ENCODE data around the gene FLNA.

DNA sequence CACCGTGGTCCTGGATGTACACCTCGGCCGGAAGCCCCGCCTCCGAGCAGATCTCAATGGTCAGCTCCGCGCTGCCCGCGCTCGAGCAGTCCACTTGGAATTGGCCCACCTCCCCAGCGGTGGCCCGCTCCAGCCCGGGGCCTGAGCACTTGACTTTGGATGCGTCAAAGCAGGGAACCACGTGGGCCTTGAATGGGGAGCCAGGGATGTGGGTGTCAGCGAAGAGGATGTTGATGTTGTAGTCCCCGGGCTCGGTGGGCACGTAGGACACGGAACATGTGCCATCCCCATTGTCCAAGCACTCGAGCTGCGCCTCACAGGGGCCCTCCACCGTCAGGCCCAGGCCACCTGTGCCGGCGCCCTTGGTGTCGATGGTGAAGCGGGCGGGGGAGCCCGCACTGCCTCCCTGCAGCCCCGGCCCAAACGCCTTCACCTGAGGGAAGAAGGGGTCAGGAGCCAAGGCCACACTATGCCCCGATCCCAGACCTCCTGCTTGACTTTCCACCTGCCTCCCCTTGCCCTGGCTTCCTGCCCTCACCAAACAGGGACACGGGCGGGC, 14.2 kb downstream of the FLNA start:
- TF ChIP-seq, protein P1, sequence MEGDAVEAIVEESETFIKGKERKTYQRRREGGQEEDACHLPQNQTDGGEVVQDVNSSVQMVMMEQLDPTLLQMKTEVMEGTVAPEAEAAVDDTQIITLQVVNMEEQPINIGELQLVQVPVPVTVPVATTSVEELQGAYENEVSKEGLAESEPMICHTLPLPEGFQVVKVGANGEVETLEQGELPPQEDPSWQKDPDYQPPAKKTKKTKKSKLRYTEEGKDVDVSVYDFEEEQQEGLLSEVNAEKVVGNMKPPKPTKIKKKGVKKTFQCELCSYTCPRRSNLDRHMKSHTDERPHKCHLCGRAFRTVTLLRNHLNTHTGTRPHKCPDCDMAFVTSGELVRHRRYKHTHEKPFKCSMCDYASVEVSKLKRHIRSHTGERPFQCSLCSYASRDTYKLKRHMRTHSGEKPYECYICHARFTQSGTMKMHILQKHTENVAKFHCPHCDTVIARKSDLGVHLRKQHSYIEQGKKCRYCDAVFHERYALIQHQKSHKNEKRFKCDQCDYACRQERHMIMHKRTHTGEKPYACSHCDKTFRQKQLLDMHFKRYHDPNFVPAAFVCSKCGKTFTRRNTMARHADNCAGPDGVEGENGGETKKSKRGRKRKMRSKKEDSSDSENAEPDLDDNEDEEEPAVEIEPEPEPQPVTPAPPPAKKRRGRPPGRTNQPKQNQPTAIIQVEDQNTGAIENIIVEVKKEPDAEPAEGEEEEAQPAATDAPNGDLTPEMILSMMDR (IDR thresholded peaks at IDR 0.05), result no peak
- TF ChIP-seq POLR2AphosphoS5 (IDR thresholded peaks at IDR 0.05), result no peak

Measured in breast epithelium (tissue), 3 donors.